Kidney (tissue), 14 donors: Measurements from ENCODE around the gene NTMT1. TPM values are rescaled to one million over a fixed set of nuclear protein-coding genes. Genes with fewer than 3 reads are reported as not detected.

Source experiments
- DNase-seq, 5 donors: peaks; one replicate each; pipeline ENCODE4 v3.0.0-alpha.2; 2013 to 2020
- FAIRE-seq: peaks from 2 replicates; lab custom pipeline; 2012; peaks lifted over from hg19 to GRCh38; lab: Jason Lieb, UNC
- H3K27ac ChIP-seq, 2 donors: one replicate each; pipeline ENCODE4 v1.7.0; 2013; ENCODE audit warnings: low read depth in 2 of 2, low read length in 2 of 2, inconsistent platforms in 1 of 2
- H3K27me3 ChIP-seq: one replicate; pipeline ENCODE4 v1.7.1; 2013; ENCODE audit warnings: low read length, inconsistent platforms; ENCODE audit not compliant: control insufficient read depth, insufficient read depth
- H3K36me3 ChIP-seq, 3 donors: one replicate each; pipeline versions ENCODE4 v1.7.0 to v1.7.1; 2013; ENCODE audit warnings: low read length in 3 of 3, control low read depth in 1 of 3, inconsistent platforms in 1 of 3; ENCODE audit not compliant: insufficient read depth in 3 of 3, control insufficient read depth in 2 of 3
- H3K4me1 ChIP-seq, 3 donors: one replicate each; pipeline versions ENCODE4 v1.7.0 to v1.7.1; 2013; ENCODE audit warnings: low read length in 3 of 3, inconsistent platforms in 1 of 3, low read depth in 1 of 3; ENCODE audit not compliant: control insufficient read depth in 2 of 3, insufficient read depth in 2 of 3
- H3K4me3 ChIP-seq, 3 donors: one replicate each; pipeline versions ENCODE4 v1.7.0 to v1.8.1; 2013; ENCODE audit warnings: low read length in 3 of 3, control low read depth in 1 of 3, inconsistent platforms in 1 of 3
- H3K9ac ChIP-seq, 3 donors: one replicate each; pipeline versions ENCODE4 v1.7.0 to v1.7.1; 2013; ENCODE audit warnings: low read length in 3 of 3, control low read depth in 1 of 3, inconsistent platforms in 1 of 3
- H3K9me3 ChIP-seq, 3 donors: one replicate each; pipeline versions ENCODE4 v1.7.0 to v1.7.1; 2013; ENCODE audit warnings: low read length in 3 of 3, control low read depth in 1 of 3, inconsistent platforms in 1 of 3; ENCODE audit not compliant: control insufficient read depth in 2 of 3, insufficient read depth in 1 of 3
- CTCF ChIP-seq: IDR thresholded peaks from 3 replicates; pipeline ENCODE4 v1.5.1; 2012; ENCODE audit warnings: mild to moderate bottlenecking, moderate library complexity, borderline replicate concordance; ENCODE audit not compliant: insufficient read depth; ENCODE audit errors: extremely low read depth
- intact Hi-C: fragments of 100-400 bp; cut with DNase I; formaldehyde crosslinking; loops from one replicate; pipeline ENCODE4 v1.11.1; 2022
- polyA plus RNA-seq: library from polyadenylated mRNA; stranded (reverse); fragments of 350-450 nt; fragmentation: Illumina TruSeq; extraction: RNeasy Lipid Tissue Mini Kit (QIAGEN cat#74804); gene quantifications from one replicate; pipeline ENCODE4 v1.2.3, GENCODE V29; 2014; ENCODE audit warnings: low read depth, low replicate concordance; ENCODE audit not compliant: insufficient read depth
- total RNA-seq: library from RNA; stranded (reverse); fragmentation: NEBNext Ultra II Directional; extraction: Animal tissue kit (Norgen Biotek cat#: 25700); gene quantifications from one replicate; pipeline ENCODE4 v1.2.1, GENCODE V29; 2021
- donor health status: control.
- donor health status: control.
- donor health status: control.
- donor health status: control.
- donor health status: control.
- donor health status: DM: yes; HTN: yes; CAD: no.
- donor health status: Normal renal cell carcinoma (clear cell type).

Gene NTMT1
- total and polyA plus RNA-seq, 2 donors from 2014 or later: 32.6 to 61.2 TPM

GRCh38 chr9:129596541-129597331, 29.2 kb upstream of the NTMT1 start:
- FAIRE-seq (no peak), DNase-seq (peak; percentile 89 to 96 (median 94))
- intact Hi-C loops: no loop called here
- H3K9ac ChIP-seq: peak overlapping the region; percentile 8 to 51 (median 48)
- peak overlapping the region; percentile 16 to 74 for H3K27ac ChIP-seq
- H3K36me3 ChIP-seq: no peaks in the 10 kb centered on the region
- TF ChIP-seq CTCF: no peak
- peaks cover 0 to 8% (median 0%) of the 10 kb centered on the region in 3 donors for H3K4me1 ChIP-seq
- H3K4me3 ChIP-seq: peak overlapping the region in 2 of 3 donors; percentile 41 to 48
- H3K27me3 ChIP-seq: no peaks in the 10 kb centered on the region
- H3K9me3 ChIP-seq: no peaks in the 10 kb centered on the region

GRCh38 chr9:129597355-129598088, 28.4 kb upstream of the NTMT1 start:
- intact Hi-C loops: no loop called here
- peak overlapping the region in 2 of 3 donors; percentile 10 to 35 for H3K4me3 ChIP-seq
- DNase-seq (peak; percentile 86 to 95 (median 91)), FAIRE-seq (no peak)
- peak overlapping the region; percentile 16 to 74 for H3K27ac ChIP-seq
- H3K4me1 ChIP-seq: peaks cover 0 to 8% (median 0%) of the 10 kb centered on the region in 3 donors
- TF ChIP-seq CTCF: no peak
- H3K27me3 ChIP-seq: no peaks in the 10 kb centered on the region
- peak overlapping the region in 2 of 3 donors; percentile 26 to 51 for H3K9ac ChIP-seq
- no peaks in the 10 kb centered on the region for H3K9me3 ChIP-seq
- no peaks in the 10 kb centered on the region for H3K36me3 ChIP-seq

DNA sequence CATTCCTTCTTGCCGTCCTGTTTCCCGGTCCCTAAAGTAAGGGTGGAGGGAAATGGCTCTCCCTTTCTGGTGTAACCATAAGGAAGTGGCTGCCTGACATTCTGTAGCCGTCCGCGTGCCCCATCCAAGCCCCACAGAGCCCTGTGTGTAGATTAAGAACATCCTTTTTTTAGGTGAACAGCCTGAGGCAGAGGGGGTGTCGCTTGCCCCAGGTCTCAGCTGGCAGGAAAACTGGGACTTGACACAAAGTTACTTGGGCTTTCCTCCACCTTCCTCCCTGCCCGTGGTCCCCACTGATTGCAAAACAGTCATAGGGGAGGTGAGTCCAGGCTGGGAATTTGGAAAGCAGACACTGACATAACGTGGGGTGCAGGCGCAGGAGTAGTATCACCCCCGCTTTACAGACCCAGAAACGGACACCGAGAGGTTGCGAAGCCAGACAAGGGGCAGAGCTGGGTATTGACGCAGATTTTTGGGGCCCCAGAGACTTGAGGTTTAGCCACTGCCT, 27.8 kb upstream of the NTMT1 start:
- Histone ChIP-seq H3K36me3 (no peaks in the 10 kb centered on the region), H3K27ac (peak overlapping the region; percentile 16 to 67), H3K4me3 (peak overlapping the region in 1 of 3 donors; percentile 35), H3K9ac (peak overlapping the region in 1 of 3 donors; percentile 40), H3K4me1 (peaks cover 0 to 12% (median 4%) of the 10 kb centered on the region in 3 donors), H3K9me3 (no peaks in the 10 kb centered on the region), H3K27me3 (no peaks in the 10 kb centered on the region)
- peak in 1 of 5 donors; percentile 45 for DNase-seq
- no peak for TF ChIP-seq CTCF
- intact Hi-C loops: no loop called here
- FAIRE-seq: no peak
